Measurements from ENCODE around the gene IDS.
A peak's percentile ranks its signal among the peaks of the same experiment; 100 is the strongest.
"Not testable (repeated sequence)": the region's sequence is repeated elsewhere in the genome, so short reads cannot be mapped to it uniquely, and the experiment has no call there.

IDS gene

DNA sequence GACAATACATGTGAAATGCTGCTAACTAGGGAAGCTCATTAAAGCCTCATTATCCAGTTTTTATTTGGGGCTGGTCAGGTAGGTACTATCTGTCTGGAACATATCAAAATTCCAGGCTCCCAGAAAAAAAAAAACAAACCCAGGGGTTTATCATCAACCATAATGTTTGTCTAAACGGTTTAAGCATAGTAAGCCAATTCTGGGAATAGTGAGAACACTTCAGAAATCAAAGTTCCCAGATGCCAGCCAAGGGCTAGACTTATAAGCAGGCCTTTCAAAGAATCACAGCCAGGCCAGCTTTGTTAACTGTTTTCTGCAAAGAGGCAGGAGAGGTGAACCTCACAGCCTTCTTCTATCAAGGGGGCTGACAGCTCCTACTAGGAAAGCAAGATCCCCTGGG is 8.1 kb downstream of the IDS start:
- no peak for DNase-seq

DNA sequence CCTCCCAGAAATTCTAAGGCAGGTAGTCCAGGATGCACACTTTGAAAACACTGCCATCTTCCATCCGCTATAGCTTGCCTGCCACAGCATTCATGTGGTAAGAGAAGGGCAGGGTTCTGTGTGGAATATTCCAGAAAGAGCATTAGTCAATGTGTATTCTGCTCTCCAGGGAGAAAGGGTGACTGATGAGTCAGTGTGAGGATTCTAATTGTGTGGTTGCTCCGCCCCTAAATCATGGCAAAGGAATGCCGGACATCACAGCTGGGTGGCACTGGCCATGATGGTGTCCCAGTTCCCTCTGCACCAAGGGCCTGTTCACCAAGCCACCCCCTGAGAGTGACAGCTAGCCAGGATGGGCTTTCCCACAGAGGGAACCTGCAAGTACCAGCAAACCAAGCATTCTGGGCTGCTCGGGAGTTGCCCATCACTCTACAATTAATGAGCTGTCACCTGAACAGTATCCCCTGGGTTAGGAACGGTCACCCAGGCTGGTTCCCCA is 9.5 kb downstream of the IDS start:
- no peak for DNase-seq

- no peak for DNase-seq
Observed at GRCh38 chrX:149494844-149495565, 10.1 kb downstream of the IDS start.

GRCh38 chrX:149493567-149494562 is 11.2 kb downstream of the IDS start:
- no peak for DNase-seq

DNA sequence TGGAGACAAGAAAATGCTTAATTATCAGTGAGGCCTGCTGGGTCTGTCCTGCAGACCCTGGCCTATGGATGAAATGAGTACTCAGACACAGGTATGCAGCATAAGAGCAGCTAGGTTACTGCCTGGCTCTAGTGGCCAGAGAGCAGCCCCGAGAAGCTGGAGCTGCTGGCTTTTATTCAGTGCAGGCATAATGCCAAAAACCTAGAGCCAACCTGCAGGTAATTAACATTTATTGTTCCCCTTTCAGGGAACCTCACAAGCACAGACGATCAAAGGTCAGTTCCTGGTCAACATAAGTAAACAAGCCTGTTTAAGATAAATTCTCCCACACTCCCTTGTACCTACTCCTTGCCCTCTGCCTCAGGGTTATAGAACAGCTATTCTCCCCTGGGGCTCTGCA is 13.3 kb downstream of the IDS start:
- no peak for DNase-seq

GRCh38 chrX:149490100-149490499 is 15.0 kb downstream of the IDS start:
- DNase-seq = no peak

- not testable (repeated sequence) for DNase-seq
Observed at GRCh38 chrX:149488411-149489052, 16.6 kb downstream of the IDS start.

DNA sequence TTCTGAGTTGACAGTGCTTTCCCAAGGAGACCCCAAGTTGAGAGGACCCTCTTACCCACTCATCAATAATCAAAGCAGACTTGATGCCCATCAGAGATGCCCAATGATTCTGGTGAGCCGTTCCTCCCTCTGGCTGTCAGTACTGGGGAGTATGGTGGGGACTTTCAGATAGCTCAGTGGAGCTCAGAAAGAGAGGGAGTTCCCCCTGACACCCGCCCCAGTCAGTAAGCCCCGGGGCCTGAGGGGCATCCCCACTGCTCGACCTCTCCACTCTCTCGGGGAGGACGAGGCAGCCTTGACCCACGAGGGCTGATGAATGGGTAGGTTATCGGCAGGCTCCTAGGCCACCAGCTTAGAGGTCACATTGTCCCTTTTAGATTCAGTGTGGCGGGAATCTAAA is 17.1 kb downstream of the IDS start:
- not testable (repeated sequence) for DNase-seq

DNA sequence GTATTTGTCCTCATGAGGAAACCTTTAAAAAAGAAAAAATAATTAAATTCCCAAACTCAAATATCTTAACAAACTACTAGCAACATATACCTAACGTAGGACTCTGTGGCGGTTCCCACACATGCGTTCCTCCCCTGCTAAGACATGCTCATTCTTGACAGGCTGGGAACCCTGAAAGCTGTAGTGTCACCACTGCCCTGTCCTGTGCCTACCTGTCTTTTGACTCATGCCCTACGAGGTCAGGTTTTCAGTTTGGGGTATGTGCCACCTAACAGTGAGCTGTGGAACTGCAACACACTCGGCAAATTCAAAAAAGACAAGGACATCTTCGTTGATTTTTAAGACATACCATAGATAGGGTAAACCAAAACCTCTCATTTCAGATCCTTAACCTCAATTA is 17.8 kb downstream of the IDS start:
- no peak for DNase-seq

- no peak for DNase-seq
Observed at GRCh38 chrX:149476513-149476912, 28.6 kb downstream of the IDS start.

- DNase-seq = no peak
Observed at GRCh38 chrX:149473966-149474365, 31.1 kb downstream of the IDS start.

DNA sequence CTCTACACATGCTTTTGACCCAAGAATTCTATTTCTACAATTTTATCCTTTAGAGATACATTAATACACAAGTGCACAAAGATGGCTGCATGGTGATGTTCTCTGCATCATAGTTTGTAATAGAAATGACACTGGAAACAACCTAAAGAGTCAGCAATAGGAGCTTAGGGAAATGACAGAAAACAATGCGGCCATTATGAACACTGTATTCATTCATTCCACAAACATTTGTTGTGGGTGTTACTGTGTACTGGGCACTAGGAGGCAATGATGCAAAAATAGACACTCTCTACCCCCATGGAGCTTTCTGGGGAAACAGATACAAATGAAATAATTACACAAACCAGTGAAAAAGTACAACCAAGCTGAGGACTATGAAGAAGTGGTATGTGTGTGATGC is 32.0 kb downstream of the IDS start:
- no peak for DNase-seq

GRCh38 chrX:149472625-149473024 is 32.5 kb downstream of the IDS start:
- no peak for DNase-seq

DNA sequence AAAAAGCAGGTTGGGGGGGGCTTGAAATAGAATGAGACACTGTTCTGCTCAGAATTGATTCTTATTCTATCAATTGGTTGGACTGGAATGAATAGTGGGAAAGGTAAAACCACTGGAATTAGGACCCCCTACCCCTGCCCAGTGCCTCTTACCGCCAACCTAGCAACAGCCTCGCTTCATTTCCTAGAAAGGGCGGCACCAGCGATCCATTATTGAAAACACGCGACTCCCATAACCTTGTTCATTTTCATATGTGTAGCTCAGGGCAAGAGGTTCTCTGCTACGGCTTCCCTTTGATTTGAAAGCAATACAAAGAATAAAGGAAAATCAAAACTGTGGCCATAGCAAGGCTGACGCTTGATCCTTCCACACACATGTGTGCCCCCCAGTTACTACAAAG is 33.7 kb downstream of the IDS start:
- no peak for DNase-seq

- peak; percentile 28 to 58 for DNase-seq
Observed at GRCh38 chrX:149470955-149471354, 34.2 kb downstream of the IDS start.

DNA sequence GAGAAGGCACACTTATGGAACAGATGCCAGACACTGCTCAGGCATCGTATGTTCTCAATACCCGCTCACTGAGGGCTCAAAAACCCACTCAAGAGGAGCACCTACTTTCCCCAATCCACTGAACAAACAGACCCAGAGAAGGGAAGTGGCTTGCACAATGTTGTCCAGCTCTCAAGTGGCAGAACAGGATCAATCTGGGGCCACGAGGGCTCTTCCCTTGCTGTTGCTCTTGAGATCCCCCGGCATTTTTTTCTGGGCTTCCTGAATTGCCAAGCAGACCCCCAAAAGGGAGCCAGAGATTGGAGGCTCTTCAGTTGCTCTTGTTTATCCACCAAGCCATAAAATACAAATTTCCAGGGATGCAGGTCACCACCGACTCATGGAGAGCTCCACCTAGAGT is 35.7 kb downstream of the IDS start:
- DNase-seq = no peak

GRCh38 chrX:149467920-149468319 is 37.2 kb downstream of the IDS start:
- DNase-seq = no peak

DNA sequence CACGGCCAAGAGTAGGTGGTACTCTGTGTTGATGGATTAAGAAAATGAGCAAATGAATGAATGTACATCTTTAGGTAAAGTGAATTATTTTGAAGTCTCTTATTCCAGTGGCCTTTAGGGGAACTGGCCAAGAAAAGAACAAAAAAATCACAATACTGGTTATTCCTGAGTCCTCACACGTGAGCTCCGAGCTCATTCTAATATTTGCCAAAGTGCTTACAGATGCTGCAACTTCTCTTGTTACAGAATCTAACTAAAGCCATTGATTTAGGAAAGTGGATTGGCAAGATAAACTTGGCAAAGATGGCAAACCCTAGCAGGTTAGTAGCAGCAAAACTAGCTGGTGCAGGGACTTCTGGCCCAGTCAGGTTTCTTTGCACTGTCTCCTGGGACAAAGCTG is 37.6 kb downstream of the IDS start:
- no peak for DNase-seq

DNA sequence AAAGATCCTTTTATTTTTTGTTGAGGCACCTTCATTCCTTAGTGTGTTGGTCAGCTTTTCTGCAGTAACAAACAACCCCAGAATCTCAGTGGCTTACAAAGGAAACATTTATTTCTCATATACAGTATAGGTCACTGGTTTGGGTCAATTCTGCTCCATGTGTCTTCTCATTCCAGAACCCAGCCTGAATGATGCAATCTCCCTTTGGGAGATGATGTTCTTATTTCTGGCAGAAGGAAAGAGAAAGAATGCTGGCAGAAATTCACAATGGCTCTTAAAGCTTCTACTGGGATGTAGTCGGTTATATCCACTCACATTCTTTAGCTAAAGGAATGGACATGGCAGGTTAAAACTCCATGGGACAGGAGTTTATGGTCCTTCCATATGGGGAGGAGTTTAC is 42.3 kb downstream of the IDS start:
- DNase-seq = no peak

DNA sequence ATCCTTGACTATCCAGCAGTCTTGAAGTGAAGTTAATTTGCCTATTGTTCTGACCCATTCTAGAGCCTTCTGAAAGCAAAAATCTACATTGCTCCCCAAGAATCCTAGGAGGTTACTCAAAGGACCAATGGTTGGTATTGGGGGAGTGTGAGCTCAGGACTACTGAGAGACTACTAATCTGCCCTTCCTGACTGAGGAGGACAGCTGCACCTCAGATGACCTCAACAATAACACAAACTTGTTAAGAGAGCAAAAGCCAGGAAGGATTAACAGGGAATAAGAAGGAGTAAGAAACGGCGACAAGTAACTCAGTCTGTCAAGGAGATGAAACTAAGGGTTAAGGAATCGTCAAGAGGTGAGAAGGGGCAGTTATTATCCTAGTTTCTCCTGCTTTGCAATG is 43.4 kb downstream of the IDS start:
- no peak for DNase-seq

DNA sequence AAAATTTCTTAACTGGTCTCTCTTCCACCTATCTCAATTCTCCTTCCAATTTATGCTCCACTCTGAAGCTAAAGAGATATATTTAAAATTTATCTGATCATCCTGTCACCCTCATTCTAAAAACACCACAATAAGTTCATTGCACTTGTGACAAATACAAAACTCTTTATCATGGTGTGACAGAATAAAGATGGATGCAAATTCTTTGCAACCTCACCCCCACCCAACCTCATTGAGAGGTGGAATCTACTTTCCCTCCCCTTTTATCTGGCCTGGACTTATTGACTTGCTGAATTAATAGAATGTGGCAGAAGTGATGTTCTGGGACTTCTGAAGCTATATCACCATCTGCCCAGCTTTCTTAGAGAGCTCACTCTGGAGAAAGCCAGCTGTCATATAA is 46.5 kb downstream of the IDS start:
- DNase-seq = no peak

DNA sequence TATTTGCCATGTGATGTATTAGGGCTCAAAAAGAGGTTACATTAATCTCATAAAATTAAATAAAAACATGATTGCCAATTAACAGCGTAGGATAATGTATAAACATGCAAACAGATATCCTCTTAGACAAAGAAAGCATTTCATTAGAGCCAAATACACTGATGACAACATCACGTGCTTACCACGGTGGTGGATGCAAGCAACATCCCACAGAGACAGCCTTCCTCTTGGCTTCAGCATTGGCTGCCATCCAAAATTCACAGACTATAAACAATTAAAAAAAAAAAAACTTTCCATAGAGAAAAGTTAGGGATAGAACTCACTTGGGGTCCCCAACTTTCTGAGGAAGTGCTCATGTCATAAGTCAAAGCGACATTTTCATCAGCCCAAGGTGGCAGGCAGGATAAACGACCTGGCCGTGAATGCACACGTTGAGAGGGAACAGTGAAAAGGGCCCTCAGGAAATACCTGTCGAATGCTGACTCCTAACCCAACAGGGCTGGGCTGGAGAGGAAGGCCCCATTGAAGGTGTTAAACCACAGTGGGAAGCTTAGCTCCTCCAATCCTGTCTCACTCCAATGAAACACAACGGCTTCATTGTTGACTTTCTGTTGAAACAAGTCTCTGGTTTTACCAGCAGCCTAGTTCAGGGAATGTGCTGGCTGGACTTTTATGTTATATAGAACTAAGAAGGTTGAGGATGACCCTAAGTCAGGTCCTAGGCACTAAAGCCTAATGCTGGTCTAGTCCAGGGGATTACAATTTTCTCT is 48.4 kb downstream of the IDS start:
- no peak for DNase-seq

DNA sequence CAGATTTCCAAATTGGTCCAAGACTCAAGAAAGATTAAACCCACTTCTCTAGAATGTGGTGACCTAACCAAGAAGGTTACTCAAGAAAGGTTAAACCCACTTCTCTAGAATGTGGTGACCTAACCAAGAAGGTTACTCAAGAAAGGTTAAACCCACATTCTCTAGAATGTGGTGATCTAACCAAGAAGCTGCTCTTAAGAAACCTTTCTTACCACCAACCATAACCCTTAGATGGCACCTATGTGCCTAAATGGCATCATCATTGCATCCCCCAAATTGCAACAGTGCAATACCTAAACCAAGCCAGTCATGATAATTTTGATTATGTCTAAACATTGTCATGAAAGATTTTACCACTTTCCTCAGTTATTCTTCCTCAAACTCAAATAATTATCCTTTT is 49.2 kb downstream of the IDS start:
- DNase-seq = no peak

All from stimulated activated CD4-positive, alpha-beta T cell treated with anti-CD3 and anti-CD28 coated beads, Interleukin-4, amount 100 ng/mL, for 4 hours (primary cell).